ENCODE results near the gene SEC16A.

DNA sequence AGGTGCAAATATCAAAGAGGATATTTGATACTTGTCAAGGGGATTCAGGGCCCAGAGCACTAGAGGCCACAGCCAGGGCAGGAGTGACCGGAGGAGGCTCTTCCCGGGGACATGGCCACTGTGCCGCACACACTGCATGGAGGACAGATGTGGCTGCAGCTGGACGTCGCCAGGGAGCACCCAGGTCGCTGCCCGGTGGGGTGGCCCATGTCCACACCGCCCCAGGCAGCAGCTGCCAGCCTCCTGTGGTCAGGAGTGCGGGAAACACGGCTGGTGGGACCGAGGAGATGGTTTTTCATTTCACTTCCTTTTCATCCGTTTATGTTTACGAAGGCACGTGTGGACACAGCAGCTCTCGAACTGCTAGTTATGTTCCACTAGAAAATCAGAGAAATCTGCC is 15.1 kb downstream of the SEC16A start:
- no peak for TF ChIP-seq EZH2 (IDR thresholded peaks at IDR 0.05; ENCODE audit: borderline replicate concordance, low read length)
- TF ChIP-seq, protein P1, sequence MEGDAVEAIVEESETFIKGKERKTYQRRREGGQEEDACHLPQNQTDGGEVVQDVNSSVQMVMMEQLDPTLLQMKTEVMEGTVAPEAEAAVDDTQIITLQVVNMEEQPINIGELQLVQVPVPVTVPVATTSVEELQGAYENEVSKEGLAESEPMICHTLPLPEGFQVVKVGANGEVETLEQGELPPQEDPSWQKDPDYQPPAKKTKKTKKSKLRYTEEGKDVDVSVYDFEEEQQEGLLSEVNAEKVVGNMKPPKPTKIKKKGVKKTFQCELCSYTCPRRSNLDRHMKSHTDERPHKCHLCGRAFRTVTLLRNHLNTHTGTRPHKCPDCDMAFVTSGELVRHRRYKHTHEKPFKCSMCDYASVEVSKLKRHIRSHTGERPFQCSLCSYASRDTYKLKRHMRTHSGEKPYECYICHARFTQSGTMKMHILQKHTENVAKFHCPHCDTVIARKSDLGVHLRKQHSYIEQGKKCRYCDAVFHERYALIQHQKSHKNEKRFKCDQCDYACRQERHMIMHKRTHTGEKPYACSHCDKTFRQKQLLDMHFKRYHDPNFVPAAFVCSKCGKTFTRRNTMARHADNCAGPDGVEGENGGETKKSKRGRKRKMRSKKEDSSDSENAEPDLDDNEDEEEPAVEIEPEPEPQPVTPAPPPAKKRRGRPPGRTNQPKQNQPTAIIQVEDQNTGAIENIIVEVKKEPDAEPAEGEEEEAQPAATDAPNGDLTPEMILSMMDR (conservative IDR thresholded peaks at IDR 0.05 in 1 of 2, IDR thresholded peaks at IDR 0.05 in 1 of 2; ENCODE audit: extremely low read depth in 1 of 2, insufficient read depth in 1 of 2, low read depth in 1 of 2, low read length in 2 of 2), result no peak
